A549 (cell line): ENCODE data around the gene RBM39. TPM values are rescaled to one million over a fixed set of nuclear protein-coding genes. Genes with fewer than 3 reads are reported as not detected.
A peak's percentile ranks its signal among the peaks of the same experiment; 100 is the strongest.
"Not testable (repeated sequence)": the region's sequence is repeated elsewhere in the genome, so short reads cannot be mapped to it uniquely, and the experiment has no call there.

ENCODE experiments used
- ATAC-seq, 2 experiments: fragments of 200-7000 bp in 1 of 2; fragments of >200 bp in 1 of 2; cut with Nextera tagmentation in 1 of 2; cut with Tn5 transposase in 1 of 2; 3 replicates each; pipeline versions ENCODE4 v1.8.0 to v1.9.1; 2018 to 2020; ENCODE audit warnings: mild to moderate bottlenecking in 1 of 2, moderate library complexity in 1 of 2
- CTCF ChIA-PET: fragments of 300-600 bp; sonication (Branson Sonifier 250); formaldehyde crosslinking; extraction: SDS; loops from one replicate; lab custom pipeline; 2021; ENCODE audit warnings: antibody characterized with exemption, inconsistent platforms; lab: Yijun Ruan, JAX
- POLR2A ChIA-PET: fragments of 350-600 bp; formaldehyde crosslinking; extraction: SDS; loops from one replicate; lab custom pipeline; 2021; ENCODE audit warnings: antibody characterized with exemption, inconsistent platforms; lab: Yijun Ruan, JAX
- DNase-seq, 2 experiments: peaks; one replicate each; pipeline versions ENCODE4 v3.0.0 to v3.0.0-alpha.2; 2011 to 2016; ENCODE audit warnings: low read depth in 1 of 2, low spot score in 1 of 2
- FAIRE-seq: peaks from 2 replicates; lab custom pipeline; 2011; peaks lifted over from hg19 to GRCh38; lab: Jason Lieb, UNC
- H3K27ac ChIP-seq, 2 experiments: fragments of >200 bp; sonication (Bioruptor Twin); formaldehyde crosslinking; 3 replicates each; pipeline ENCODE4 v1.5.1; 2016 to 2017
- H3K4me1 ChIP-seq: fragments of >200 bp; sonication (Bioruptor Twin); formaldehyde crosslinking; 3 replicates; pipeline ENCODE4 v1.6.1; 2016
- H3K4me2 ChIP-seq: fragments of >200 bp; sonication (Bioruptor Twin); formaldehyde crosslinking; 3 replicates; pipeline ENCODE4 v1.6.1; 2016
- H3K4me3 ChIP-seq: fragments of >200 bp; sonication (Bioruptor Twin); formaldehyde crosslinking; 3 replicates; pipeline ENCODE4 v1.5.1; 2016
- H3K9me3 ChIP-seq: fragments of >200 bp; sonication (Bioruptor Twin); formaldehyde crosslinking; 3 replicates; pipeline ENCODE4 v1.6.1; 2016
- CBX8 ChIP-seq: fragments of 200-600 bp; sonication (generic); IDR thresholded peaks from 2 replicates; pipeline ENCODE4 v1.6.1; 2016
- EP300 ChIP-seq, 2 experiments: fragments of >200 bp; sonication (Bioruptor Twin); formaldehyde crosslinking; IDR thresholded peaks; 2 replicates in 1 of 2; 3 replicates in 1 of 2; pipeline ENCODE4 v1.6.1; 2016 to 2017
- GATA3 ChIP-seq: IDR thresholded peaks from 2 replicates; pipeline ENCODE4 v1.6.1; 2012; ENCODE audit warnings: borderline replicate concordance
- HOXA7 ChIP-seq: fragments of 250-450 bp; sonication (Bioruptor Pico); IDR thresholded peaks from 2 replicates; pipeline ENCODE4 v1.5.0; 2020; ENCODE audit warnings: mild to moderate bottlenecking, moderate library complexity
- HOXB13 ChIP-seq: fragments of 250-450 bp; sonication (Bioruptor Pico); IDR thresholded peaks from 2 replicates; pipeline ENCODE4 v1.5.0; 2020; ENCODE audit warnings: low read depth, mild to moderate bottlenecking, moderate library complexity
- MAZ ChIP-seq: fragments of 150-350 bp; IDR thresholded peaks from 2 replicates; pipeline ENCODE4 v1.6.1; 2014; ENCODE audit warnings: antibody characterized with exemption, low read depth, low read length, borderline replicate concordance
- NPAS2 ChIP-seq: fragments of 250-450 bp; sonication (Bioruptor Pico); IDR thresholded peaks from 2 replicates; pipeline ENCODE4 v1.8.0; 2022; ENCODE audit warnings: mild to moderate bottlenecking, moderate library complexity, borderline replicate concordance
- PHF8 ChIP-seq: fragments of 200-600 bp; sonication (generic); IDR thresholded peaks from 2 replicates; pipeline ENCODE4 v1.6.1; 2016; ENCODE audit warnings: low read depth, mild to moderate bottlenecking, antibody characterized with exemption, moderate library complexity, borderline replicate concordance
- POLR2AphosphoS2 ChIP-seq: conservative IDR thresholded peaks from 2 replicates; pipeline ENCODE4 v1.6.1; 2012; ENCODE audit warnings: low read length, improper control_type of control experiment, inconsistent platforms
- RFX5 ChIP-seq: fragments of 450-650 bp; IDR thresholded peaks from 2 replicates; pipeline ENCODE4 v1.7.1; 2014; ENCODE audit warnings: antibody characterized with exemption, mild to moderate bottlenecking, moderate library complexity
- SMC3 ChIP-seq: fragments of >200 bp; sonication (Bioruptor Twin); formaldehyde crosslinking; IDR thresholded peaks from 3 replicates; pipeline ENCODE4 v1.6.1; 2018; ENCODE audit warnings: inconsistent platforms
- TP53 ChIP-seq: fragments of 250-450 bp; sonication (Bioruptor Pico); IDR thresholded peaks from 2 replicates; pipeline ENCODE4 v1.5.0; 2021; ENCODE audit warnings: mild to moderate bottlenecking, moderate library complexity
- ZFP36 ChIP-seq: fragments of 450-650 bp; IDR thresholded peaks from 2 replicates; pipeline ENCODE4 v1.6.1; 2014; ENCODE audit warnings: borderline replicate concordance; ENCODE audit not compliant: partially characterized antibody
- ZSCAN20 ChIP-seq: fragments of 250-450 bp; sonication (Bioruptor Pico); IDR thresholded peaks from 2 replicates; pipeline ENCODE4 v1.8.0; 2022; ENCODE audit warnings: mild to moderate bottlenecking, moderate library complexity
- WGBS: methylation state at CpG from one replicate; pipeline ENCODE4 v1.1.6; 2017; ENCODE audit errors: missing lambda C conversion rate; 5-methylcytosine and 5-hydroxymethylcytosine counted together
- polyA plus RNA-seq, 4 experiments: library from polyadenylated mRNA; depleted of rRNA in 3 of 4; stranded (reverse); fragments of >200 nt; fragmentation: RNase III in 1 of 4; extraction: RNeasy Plus Mini Kit Qiagen cat#74134 plus additional on column Dnase treatment in 1 of 4; gene quantifications; 2 replicates in 3 of 4; 3 replicates in 1 of 4; pipeline ENCODE4 v1.2.3, GENCODE V29; 2011 to 2017
- TF ChIP-seq, protein P1 (sequence below): fragments of 250-450 bp; sonication (Bioruptor Pico); IDR thresholded peaks from 2 replicates; pipeline ENCODE4 v1.5.0; 2021; ENCODE audit warnings: mild to moderate bottlenecking, moderate library complexity, borderline replicate concordance
- TF ChIP-seq, protein P2 (sequence below): fragments of >200 bp; sonication (Bioruptor Twin); formaldehyde crosslinking; IDR thresholded peaks from 3 replicates; pipeline ENCODE4 v1.6.1; 2016
- TF ChIP-seq, protein P3 (sequence below): IDR thresholded peaks from 2 replicates; pipeline ENCODE4 v1.6.1; 2012; ENCODE audit warnings: low read depth, borderline replicate concordance

Gene RBM39
- polyA plus RNA-seq, 2 of the 4 experiments (the other 2 are of a cell fraction): 127 to 212 TPM

DNA sequence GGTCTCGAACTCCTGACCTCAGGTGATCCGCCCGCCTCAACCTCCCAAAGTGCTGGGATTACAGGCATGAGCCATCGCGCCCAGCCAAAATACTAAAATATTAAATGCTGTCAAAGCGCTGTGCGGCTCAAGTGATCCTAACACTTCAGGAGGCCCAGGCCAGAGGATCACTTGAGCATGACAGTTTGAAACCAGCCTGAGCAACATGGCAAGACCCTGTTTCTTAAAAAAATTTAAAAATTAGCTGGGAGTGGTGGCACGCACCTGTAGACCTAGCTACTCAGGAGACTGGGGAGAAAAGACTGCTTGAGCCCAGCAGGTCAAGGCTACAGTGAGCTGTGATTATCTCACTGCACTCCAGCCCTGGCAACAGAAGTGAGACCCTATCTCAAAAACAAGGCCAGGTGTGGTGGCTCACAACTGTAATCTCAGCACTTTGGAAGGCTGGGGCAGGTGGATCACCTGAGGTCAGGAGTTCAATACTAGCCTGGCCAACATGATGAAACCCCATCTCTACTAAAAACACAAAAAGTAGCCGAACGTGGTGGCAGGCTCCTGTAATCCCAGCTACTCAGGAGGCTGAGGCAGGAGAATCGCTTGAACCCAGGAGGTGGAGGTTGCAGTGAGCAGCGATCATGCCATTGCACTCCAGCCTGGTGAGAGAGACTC, 18.3 kb downstream of the RBM39 start:
- CTCF ChIA-PET: interaction anchor here (0.6 kb wide), 1 partner anchor 8 kb away, joined by 3 read pairs; no protein-coding TSS in a partner anchor
- TF ChIP-seq POLR2AphosphoS2: 0 out of 2 replicates have a peak, but pooled peaks have one; percentile 17
- not testable (repeated sequence) for H3K4me3 ChIP-seq, H3K4me2 ChIP-seq, H3K4me1 ChIP-seq, H3K27ac ChIP-seq, DNase-seq, FAIRE-seq, H3K9me3 ChIP-seq
- 94% methylated on average over 12 of the region's 12 CpGs for WGBS
- ATAC-seq: peak in 1 of 2 experiments; percentile 6; a peak in 2 of 6 replicates
- POLR2A ChIA-PET: interaction anchor here (0.6 to 1.2 kb wide), 3 partner anchors 9 to 74 kb away, joined by 3 to 5 read pairs (median 5); partner anchors contain the start of gene RBM39

DNA sequence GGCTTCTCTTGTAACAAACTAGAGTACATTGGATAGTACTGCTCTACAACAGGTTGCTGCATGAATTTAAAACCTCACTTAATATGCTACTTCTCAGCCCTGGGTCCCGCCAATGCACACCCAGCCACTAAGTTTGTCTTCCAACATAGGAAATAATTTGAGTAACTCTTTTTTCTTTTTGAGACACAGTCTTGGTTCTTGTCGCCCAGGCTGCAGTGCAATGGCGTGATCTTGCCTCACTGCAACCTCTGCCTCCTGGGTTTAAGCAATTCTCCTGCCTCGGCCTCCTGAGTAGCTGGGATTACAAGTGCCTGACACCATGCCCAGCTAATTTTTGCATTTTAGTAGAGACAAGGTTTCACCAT, 18.8 kb downstream of the RBM39 start:
- peak in 1 of 2 experiments; percentile 44; a peak in 2 of 6 replicates for ATAC-seq
- H3K4me3 ChIP-seq, H3K27ac ChIP-seq, FAIRE-seq, H3K4me2 ChIP-seq, H3K4me1 ChIP-seq, DNase-seq, H3K9me3 ChIP-seq: not testable (repeated sequence)
- CTCF ChIA-PET: interaction anchor here (0.6 kb wide), 1 partner anchor 8 kb away, joined by 3 read pairs; no protein-coding TSS in a partner anchor
- 92% methylated on average over 4 of the region's 4 CpGs for WGBS
- POLR2A ChIA-PET: interaction anchor here (1.0 to 1.2 kb wide), 2 partner anchors 9 to 19 kb away, joined by 3 to 5 read pairs; partner anchors contain the start of gene RBM39

DNA sequence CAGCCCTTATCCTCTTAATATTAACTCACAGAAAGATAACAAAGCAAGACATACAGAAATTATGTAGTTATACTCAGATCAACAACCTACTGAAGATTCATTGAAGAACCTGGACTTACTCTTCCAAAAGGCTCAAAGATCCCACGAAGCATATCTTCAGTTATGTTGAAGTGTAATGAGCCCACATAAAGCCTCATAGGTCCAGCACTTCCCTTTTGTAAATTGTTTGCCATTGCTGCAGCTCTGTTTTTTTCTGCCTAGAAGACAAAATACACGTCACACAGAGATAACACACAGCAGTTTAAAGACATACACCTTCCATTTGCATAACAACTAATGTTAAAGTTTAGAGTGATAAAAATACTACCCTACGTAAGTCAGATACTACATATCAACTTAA, 20.4 kb downstream of the RBM39 start:
- 89% methylated on average over 3 of the region's 3 CpGs for WGBS
- FAIRE-seq (no peak), DNase-seq (no peak), ATAC-seq (no peak)
- Histone ChIP-seq H3K9me3 (no peaks in the 10 kb centered on the region), H3K27ac (no peak overlapping the region), H3K4me1 (no peaks in the 10 kb centered on the region), H3K4me3 (no peak overlapping the region), H3K4me2 (no peak overlapping the region)
- CTCF ChIA-PET: no interaction called here
- TF ChIP-seq, protein P1, sequence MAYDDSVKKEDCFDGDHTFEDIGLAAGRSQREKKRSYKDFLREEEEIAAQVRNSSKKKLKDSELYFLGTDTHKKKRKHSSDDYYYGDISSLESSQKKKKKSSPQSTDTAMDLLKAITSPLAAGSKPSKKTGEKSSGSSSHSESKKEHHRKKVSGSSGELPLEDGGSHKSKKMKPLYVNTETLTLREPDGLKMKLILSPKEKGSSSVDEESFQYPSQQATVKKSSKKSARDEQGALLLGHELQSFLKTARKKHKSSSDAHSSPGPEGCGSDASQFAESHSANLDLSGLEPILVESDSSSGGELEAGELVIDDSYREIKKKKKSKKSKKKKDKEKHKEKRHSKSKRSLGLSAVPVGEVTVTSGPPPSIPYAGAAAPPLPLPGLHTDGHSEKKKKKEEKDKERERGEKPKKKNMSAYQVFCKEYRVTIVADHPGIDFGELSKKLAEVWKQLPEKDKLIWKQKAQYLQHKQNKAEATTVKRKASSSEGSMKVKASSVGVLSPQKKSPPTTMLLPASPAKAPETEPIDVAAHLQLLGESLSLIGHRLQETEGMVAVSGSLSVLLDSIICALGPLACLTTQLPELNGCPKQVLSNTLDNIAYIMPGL: no peak
- TF ChIP-seq CBX8 (no peak), NPAS2 (CRISPR knock-in tag) (no peak), ZFP36 (no peak), HOXB13 (no peak), RFX5 (no peak), MAZ (no peak), SMC3 (no peak), TP53 (CRISPR knock-in tag) (no peak), HOXA7 (CRISPR knock-in tag) (no peak), ZSCAN20 (CRISPR knock-in tag) (no peak), PHF8 (no peak), POLR2AphosphoS2 (no peak; the same call in 1 of the 2 replicates), EP300 (IDR thresholded peaks at IDR 0.05) (no peak), GATA3 (no peak)
- TF ChIP-seq, protein P2, sequence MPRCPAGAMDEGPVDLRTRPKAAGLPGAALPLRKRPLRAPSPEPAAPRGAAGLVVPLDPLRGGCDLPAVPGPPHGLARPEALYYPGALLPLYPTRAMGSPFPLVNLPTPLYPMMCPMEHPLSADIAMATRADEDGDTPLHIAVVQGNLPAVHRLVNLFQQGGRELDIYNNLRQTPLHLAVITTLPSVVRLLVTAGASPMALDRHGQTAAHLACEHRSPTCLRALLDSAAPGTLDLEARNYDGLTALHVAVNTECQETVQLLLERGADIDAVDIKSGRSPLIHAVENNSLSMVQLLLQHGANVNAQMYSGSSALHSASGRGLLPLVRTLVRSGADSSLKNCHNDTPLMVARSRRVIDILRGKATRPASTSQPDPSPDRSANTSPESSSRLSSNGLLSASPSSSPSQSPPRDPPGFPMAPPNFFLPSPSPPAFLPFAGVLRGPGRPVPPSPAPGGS: no peak
- TF ChIP-seq, protein P3, sequence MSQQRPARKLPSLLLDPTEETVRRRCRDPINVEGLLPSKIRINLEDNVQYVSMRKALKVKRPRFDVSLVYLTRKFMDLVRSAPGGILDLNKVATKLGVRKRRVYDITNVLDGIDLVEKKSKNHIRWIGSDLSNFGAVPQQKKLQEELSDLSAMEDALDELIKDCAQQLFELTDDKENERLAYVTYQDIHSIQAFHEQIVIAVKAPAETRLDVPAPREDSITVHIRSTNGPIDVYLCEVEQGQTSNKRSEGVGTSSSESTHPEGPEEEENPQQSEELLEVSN: no peak
- POLR2A ChIA-PET: interaction anchor here (0.7 to 1.4 kb wide), 3 partner anchors 14 to 70 kb away, joined by 3 to 6 read pairs (median 3); partner anchors contain the start of gene RBM39
